Right ventricle myocardium inferior (tissue), 1 donor: Measurements from ENCODE around the gene CDIP1. TPM values are rescaled to one million over a fixed set of nuclear protein-coding genes. Genes with fewer than 3 reads are reported as not detected.

Experiments
- ATAC-seq: fragments of 200-7000 bp; cut with Tn5 transposase; one replicate; pipeline ENCODE4 v1.9.1; 2020; ENCODE audit warnings: mild to moderate bottlenecking, moderate library complexity
- DNase-seq: peaks from one replicate; pipeline ENCODE4 v3.0.0; 2021; ENCODE audit errors: missing footprints
- intact Hi-C: fragments of 100-400 bp; cut with DNase I; formaldehyde crosslinking; loops from one replicate; pipeline ENCODE4 v1.11.0; 2022
- total RNA-seq: library from RNA; stranded (reverse); fragmentation: NEBNext Ultra II Directional; extraction: Animal tissue kit (Norgen Biotek cat#: 25700); gene quantifications from one replicate; pipeline ENCODE4 v1.2.1, GENCODE V29; 2021
- donor health status: DM: no; HTN: yes; CAD: no; lungs with severe emphysema.

The CDIP1 gene
- total RNA-seq, 1 donor from 2014 or later: 46.3 TPM

DNA sequence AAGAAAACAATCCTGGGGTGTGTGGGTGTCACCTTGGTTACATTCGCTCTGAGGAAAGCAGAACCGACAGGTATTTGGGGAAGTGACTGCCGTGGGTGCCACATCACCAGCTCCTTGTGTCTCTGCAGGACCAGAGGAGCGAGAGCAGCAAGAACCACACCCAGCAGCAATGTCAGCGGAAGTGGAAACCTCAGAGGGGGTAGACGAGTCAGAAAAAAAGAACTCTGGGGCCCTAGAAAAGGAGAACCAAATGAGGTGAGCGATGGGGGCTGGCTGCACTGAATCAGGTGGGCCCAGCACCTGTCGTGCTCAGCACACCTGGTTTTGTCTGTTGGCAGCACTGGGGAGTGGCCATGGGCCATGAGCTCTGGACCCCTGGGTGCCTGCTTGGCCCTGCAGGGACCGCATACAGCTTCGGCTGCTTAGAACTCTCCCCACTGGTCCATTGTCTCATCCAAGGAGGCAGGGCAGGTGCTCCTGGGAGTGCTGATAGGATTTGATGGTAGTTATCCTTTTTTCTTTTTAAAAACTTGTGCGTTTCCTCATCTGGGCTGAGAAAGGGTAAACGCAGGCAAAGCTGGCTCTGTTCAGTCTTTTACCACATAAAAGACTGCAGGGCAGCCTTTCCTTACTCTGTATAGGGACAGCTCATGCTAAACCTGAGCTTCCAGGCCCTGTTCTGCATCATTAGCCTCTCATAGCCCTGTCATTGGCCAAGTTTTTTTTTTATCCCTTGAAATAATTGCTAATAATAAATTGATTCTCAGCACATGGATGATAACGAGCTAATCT lies 33.0 kb downstream of the CDIP1 start:
- intact Hi-C loops: loop anchor here (2.0 kb wide), 1 partner anchor 43 kb away; no protein-coding TSS in a partner anchor
- ATAC-seq (no peak), DNase-seq (peak; percentile 79)

- intact Hi-C loops: no loop called here
- peak; percentile 60 for ATAC-seq
- no peak for DNase-seq
These were observed 37.5 kb downstream of the CDIP1 start for GRCh38 chr16:4501071-4501478.

GRCh38 chr16:4500272-4500671 lies 38.3 kb downstream of the CDIP1 start:
- DNase-seq: no peak
- intact Hi-C loops: no loop called here
- ATAC-seq: peak; percentile 83

- intact Hi-C loops: no loop called here
- DNase-seq (no peak), ATAC-seq (no peak)
These were observed 39.4 kb downstream of the CDIP1 start for GRCh38 chr16:4499196-4499555.

- intact Hi-C loops: no loop called here
- no peak for ATAC-seq
- no peak for DNase-seq
These were observed 39.9 kb downstream of the CDIP1 start for GRCh38 chr16:4498546-4499195.

DNA sequence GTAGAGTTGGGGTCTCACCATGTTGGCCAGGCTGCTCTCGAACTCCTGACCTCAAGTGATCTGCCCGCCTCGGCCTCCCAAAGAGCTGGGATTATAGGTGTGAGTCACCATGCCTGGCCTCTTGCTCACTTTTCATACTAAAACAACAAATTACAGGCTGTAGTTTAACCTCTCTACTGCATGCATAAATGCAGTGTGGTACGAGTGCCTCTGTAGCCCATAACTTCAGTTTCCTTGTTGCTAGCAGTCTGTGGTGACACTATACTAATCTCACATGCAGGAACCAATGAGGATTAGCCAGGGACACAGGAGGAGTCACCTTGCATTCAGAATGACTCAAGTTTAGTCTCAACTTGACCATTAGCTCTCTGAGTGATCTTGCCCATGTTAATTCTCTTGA lies 42.3 kb downstream of the CDIP1 start:
- intact Hi-C loops: no loop called here

GRCh38 chr16:4495766-4496165 lies 42.8 kb downstream of the CDIP1 start:
- no peak for DNase-seq
- no peak for ATAC-seq
- intact Hi-C loops: no loop called here

More for the DNA sequence above, 42.3 kb downstream of the CDIP1 start:
- ATAC-seq (no peak), DNase-seq (no peak)

- no peak for ATAC-seq
- no peak for DNase-seq
- intact Hi-C loops: no loop called here
These were observed 43.7 kb downstream of the CDIP1 start for GRCh38 chr16:4494746-4495490.

DNA sequence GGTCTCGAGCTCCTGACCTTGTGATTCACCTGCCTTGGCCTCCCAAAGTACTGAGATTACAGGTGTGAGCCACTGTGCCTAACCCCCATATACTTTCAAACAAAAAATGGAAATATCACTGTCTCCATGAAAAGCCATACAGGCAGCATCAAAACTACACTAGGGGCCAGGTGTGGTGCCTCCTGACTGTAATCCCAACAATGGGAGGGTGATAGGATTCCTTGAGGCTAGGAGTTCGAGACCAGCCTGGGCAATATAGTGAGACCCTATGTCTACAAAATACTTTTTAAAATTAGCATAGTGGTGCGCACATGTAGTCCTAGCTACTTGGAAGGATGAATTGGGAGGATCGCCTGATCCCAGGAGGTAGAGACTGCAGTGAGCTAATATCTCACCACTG lies 46.7 kb downstream of the CDIP1 start:
- DNase-seq (no peak), ATAC-seq (no peak)
- intact Hi-C loops: no loop called here

DNA sequence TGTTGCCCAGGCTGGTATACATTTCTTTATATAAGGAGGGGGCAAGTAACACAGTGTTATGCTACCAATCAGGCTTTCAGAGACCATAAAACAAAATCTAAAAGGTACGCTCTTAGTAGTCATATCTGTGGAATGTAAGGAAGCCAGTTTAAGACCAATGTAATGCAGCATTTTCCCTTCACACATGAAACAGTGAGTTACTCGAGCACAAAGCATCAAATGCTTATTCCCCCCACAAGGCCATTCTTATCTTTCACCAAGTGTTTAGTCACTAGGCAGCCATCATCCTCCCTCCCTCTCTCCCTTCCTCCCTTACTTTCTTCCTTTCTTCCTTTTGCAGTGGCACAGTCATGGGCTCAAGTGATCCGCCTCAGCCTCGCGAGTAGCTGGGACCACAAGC lies 49.5 kb downstream of the CDIP1 start:
- intact Hi-C loops: no loop called here
- ATAC-seq (no peak), DNase-seq (no peak)

- DNase-seq: no peak
- intact Hi-C loops: no loop called here
- no peak for ATAC-seq
These were observed 50.0 kb downstream of the CDIP1 start for GRCh38 chr16:4488499-4488967.

DNA sequence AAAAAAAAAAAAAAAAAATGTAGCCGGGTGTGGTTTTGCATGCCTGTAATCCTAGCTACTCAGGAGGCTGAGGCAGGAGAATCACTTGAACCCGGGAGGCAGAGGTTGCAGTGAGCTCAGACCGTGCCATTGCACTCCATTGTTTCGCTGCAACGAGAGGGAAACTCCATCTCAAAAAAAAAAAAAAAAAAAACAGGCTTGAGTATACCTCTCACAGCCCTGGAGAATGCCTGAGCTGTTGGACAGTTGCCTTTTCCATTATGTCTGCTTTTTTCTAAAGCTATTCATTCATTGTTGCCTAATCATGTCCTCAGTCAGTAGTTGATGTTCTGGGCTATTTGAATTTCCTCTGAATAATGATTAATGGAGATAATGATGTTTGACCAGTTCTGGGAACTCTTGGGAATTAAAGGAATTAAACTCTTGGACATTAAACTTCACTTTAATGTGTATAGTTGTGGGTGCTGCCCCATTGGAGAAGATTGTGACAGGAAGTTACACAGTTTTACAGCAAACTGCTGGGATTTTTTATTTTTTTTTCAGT lies 50.5 kb downstream of the CDIP1 start:
- DNase-seq (no peak), ATAC-seq (no peak)
- intact Hi-C loops: no loop called here

- intact Hi-C loops: no loop called here
- ATAC-seq (peak; percentile 95), DNase-seq (no peak)
These were observed 52.3 kb downstream of the CDIP1 start for GRCh38 chr16:4486126-4486893.

DNA sequence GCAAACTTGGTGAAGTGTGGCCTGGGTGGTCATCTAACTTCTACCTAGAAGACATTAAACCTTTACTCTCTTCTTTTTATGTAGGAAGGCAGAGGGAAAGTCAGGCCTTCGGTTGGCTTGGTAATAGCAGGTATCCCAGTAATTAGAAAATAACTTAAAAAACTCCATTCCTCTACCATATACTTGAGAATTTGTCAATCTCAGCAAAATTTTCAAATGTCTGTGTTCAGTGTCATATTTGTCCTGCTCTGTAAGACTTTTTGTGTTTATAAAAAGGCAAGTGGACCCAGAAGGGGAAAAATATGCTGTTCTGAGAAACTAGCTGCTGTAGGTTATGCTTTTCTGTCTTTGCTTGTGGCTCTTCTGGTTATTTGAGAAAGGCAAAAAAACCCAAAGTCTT lies 56.6 kb downstream of the CDIP1 start:
- ATAC-seq (no peak), DNase-seq (no peak)
- intact Hi-C loops: no loop called here

DNA sequence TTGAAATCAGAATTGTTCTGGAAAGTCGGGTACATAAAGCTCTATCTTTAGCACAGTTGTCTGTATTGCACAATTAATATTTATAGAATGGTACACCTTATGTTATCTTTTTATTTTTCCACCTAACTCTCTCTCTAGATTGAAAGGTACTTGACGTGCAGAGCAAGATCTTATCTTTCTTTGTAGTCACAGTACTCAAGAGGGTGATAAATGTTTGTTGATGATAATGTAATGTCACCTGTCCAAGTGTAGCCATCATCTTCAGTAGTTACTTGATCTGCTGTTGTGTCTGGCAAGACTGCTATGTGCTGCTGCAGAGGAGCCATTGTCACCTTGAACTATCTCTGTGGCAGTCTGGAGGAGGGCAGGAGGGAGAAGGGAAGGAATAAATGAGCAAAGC lies 57.0 kb downstream of the CDIP1 start:
- ATAC-seq (no peak), DNase-seq (no peak)
- intact Hi-C loops: no loop called here

GRCh38 chr16:4477966-4478365 lies 60.6 kb downstream of the CDIP1 start:
- intact Hi-C loops: loop anchor here (5.0 kb wide), 1 partner anchor 34 kb away; no protein-coding TSS in a partner anchor
- no peak for DNase-seq
- no peak for ATAC-seq

DNA sequence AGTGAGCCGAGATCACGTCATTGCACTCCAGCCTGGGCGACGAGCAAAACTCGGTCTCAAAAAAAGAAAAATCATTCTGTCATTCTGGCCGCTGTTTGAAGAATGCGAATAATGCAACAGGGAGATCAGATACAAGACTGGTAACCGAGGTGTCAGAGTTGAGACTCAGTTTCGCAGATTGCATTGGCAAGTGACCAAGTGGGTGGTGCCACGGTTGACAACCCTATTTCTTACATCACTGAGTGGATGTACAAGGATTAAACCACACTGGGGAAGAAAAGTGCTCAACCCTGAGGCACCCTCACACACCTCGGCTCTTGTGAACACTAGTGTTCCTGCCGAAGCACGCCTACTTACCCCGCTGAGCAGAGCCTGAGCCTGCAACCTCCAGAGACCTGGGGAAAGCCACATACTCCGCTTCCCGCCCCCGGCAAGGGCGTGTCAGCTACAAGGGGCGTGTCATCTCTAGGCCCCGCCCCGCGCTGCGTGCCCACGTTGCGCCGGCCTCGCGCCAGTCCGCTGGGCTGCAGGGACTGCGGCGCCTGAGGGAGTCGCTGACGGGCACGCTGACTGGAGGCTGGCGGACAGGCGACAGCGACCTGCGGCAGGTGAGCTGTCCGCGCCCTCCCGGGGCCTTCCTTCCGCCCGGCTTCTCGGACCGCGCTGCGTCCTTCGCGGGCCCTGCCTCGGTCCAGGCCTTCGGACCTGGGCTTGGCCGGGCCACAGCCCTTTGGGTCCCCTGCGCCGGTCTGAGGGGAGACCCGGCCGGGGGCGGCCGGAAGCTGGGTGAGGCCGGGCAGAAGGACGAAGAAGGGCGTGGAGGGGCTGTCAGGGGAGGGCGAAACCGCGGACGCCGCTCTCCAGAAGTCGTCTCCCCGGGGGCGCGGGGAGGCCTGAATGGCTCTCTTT lies 62.4 kb downstream of the CDIP1 start, which contains the start of gene HMOX2:
Gene HMOX2, plus strand, starts transcription at position 519 of the 909 bp plus-strand sequence. CDS start 29,127 bp downstream, outside the sequence.
- peak; percentile 95 for ATAC-seq
- DNase-seq: peak; percentile 97
- intact Hi-C loops: loop anchor here (5.0 kb wide), 1 partner anchor 36 kb away; no protein-coding TSS in a partner anchor
